PC-9 (cell line): ENCODE data around the gene EIF4G1.

ENCODE experiments used
- CTCF ChIP-seq: fragments of 200-600 bp; sonication (generic); conservative IDR thresholded peaks from 2 replicates; pipeline ENCODE4 v1.6.1; 2017; ENCODE audit warnings: mixed run types, antibody characterized with exemption, mild to moderate bottlenecking, moderate library complexity
- EZH2 ChIP-seq: fragments of 200-600 bp; sonication (generic); IDR thresholded peaks from 2 replicates; pipeline ENCODE4 v1.8.0; 2017; ENCODE audit warnings: antibody characterized with exemption, low read depth

GRCh38 chr3:184380627-184381260 lies 66.3 kb downstream of the EIF4G1 start:
- TF ChIP-seq CTCF, result no peak
- TF ChIP-seq EZH2, result peak; percentile 91; the same call in 1 of the 2 replicates
